Peyer's patch (tissue), 4 donors: ENCODE measurements around the gene LRP11.

Experiments used
- CTCF ChIP-seq, 6 experiments: fragments of 450-650 bp in 4 of 6; fragments of 200-600 bp in 2 of 6; sonication (generic) in 1 of 6; IDR thresholded peaks; one replicate each; pipeline ENCODE4 v1.5.1; 2017 to 2019; ENCODE audit warnings: antibody characterized with exemption in 6 of 6, mild to moderate bottlenecking in 3 of 6, moderate library complexity in 1 of 6
- POLR2A ChIP-seq, 2 donors: fragments of 450-650 bp; IDR thresholded peaks; one replicate each; pipeline ENCODE4 v1.5.1; 2017; ENCODE audit warnings: antibody characterized with exemption in 2 of 2, mild to moderate bottlenecking in 2 of 2, moderate library complexity in 2 of 2

GRCh38 chr6:149771925-149772324, 92.2 kb downstream of the LRP11 start:
- TF ChIP-seq POLR2A (IDR thresholded peaks at IDR 0.05) (no peak), CTCF (IDR thresholded peaks at IDR 0.05) (no peak)
